GM20000 (cell line): ENCODE results near the gene FAM120A.

Experiments used
- DNase-seq: peaks from one replicate; pipeline ENCODE4 v3.0.0; 2012; ENCODE audit warnings: low spot score
- CTCF ChIP-seq: IDR thresholded peaks from 2 replicates; pipeline ENCODE4 v1.5.1; 2012; ENCODE audit warnings: mild to moderate bottlenecking, control low read depth; ENCODE audit errors: extremely low read depth, missing control alignments

FAM120A gene

GRCh38 chr9:93601666-93602065 is 150.2 kb downstream of the FAM120A start:
- DNase-seq = no peak
- no peak for TF ChIP-seq CTCF

GRCh38 chr9:93603011-93603410 is 151.5 kb downstream of the FAM120A start:
- no peak for TF ChIP-seq CTCF
- no peak for DNase-seq

GRCh38 chr9:93603906-93604326 is 152.4 kb downstream of the FAM120A start:
- no peak for DNase-seq
- TF ChIP-seq CTCF = no peak

GRCh38 chr9:93606187-93606586 is 154.7 kb downstream of the FAM120A start:
- TF ChIP-seq CTCF = no peak

GRCh38 chr9:93610206-93610605 is 158.7 kb downstream of the FAM120A start:
- TF ChIP-seq CTCF = no peak
- no peak for DNase-seq

More at GRCh38 chr9:93606187-93606586, 154.7 kb downstream of the FAM120A start:
- DNase-seq = no peak

GRCh38 chr9:93612052-93612795 is 160.7 kb downstream of the FAM120A start:
- no peak for TF ChIP-seq CTCF
- DNase-seq = no peak

- no peak for TF ChIP-seq CTCF
- peak; percentile 35 for DNase-seq
Observed at GRCh38 chr9:93612796-93613154, 161.3 kb downstream of the FAM120A start.
